Measurements from ENCODE around the gene SCARB1. TPM values are rescaled to one million over a fixed set of nuclear protein-coding genes. Genes with fewer than 3 reads are reported as not detected.

The SCARB1 gene
- total and polyA plus RNA-seq, 9 of the 15 experiments (the other 6 are each of a cell fraction or from before 2014, with no cell fraction given) = 0.56 to 157 (median 52.8) TPM

GRCh38 chr12:124861898-124862676, 1.6 kb downstream of the SCARB1 start:
- Histone ChIP-seq H3K9me3 (replicated peaks; ENCODE audit: control insufficient read depth, insufficient read depth, low read depth, low read length) (no peaks in the 10 kb centered on the region), H3K4me2 (ENCODE audit: insufficient read depth, low read length) (peak overlapping the region; percentile 96), H3K4me3 (peak overlapping the region; percentile 80), H3K79me2 (ENCODE audit: control insufficient read depth, insufficient read depth, low read length) (peaks cover 63% of the 10 kb centered on the region), H2AFZ (ENCODE audit: low read depth, low read length) (no peak overlapping the region), H3K4me1 (replicated peaks in 1 of 2; ENCODE audit: control insufficient read depth in 2 of 2, insufficient read depth in 2 of 2, low read length in 2 of 2) (peaks cover 35 to 48% of the 10 kb centered on the region in 2 experiments), H3K27me3 (ENCODE audit: control insufficient read depth in 2 of 2, insufficient read depth in 2 of 2, low read length in 2 of 2) (no peaks in the 10 kb centered on the region), H3K9me1 (ENCODE audit: control insufficient read depth, insufficient read depth, low read length) (peaks cover 3% of the 10 kb centered on the region), H3K27ac (ENCODE audit: extremely low read depth, low read depth, low read length) (peak overlapping the region; percentile 73; the same call in 2 of the 3 replicates), H3K36me3 (ENCODE audit: control insufficient read depth, insufficient read depth, low read length) (peaks cover 48% of the 10 kb centered on the region), H3K9ac (ENCODE audit: insufficient read depth in 1 of 2, low read depth in 2 of 2, low read length in 2 of 2) (peak overlapping the region; percentile 77 to 98; a peak in 3 of 4 replicates), H4K20me1 (replicated peaks; ENCODE audit: control insufficient read depth, insufficient read depth, low read length) (peaks cover 20% of the 10 kb centered on the region)
- ATAC-seq = no peak
- FAIRE-seq = peak; percentile 6
- WGBS (ENCODE audit: insufficient coverage, low coverage, missing lambda C conversion rate) = 16% methylated on average over 8 of the region's 8 CpGs
- ChIA-PET CTCF (ENCODE audit: low intra/inter-chr PET ratio) (no interaction called here), POLR2A (interaction anchor here (0.6 to 2.5 kb wide), 10 partner anchors 10 to 56 kb away, joined by 3 to 10 read pairs (median 4); partner anchors contain the start of gene UBC)
- intact Hi-C loops (cut with micrococcal nuclease) (loop anchor here (2.0 kb wide), 2 partner anchors 23 to 45 kb away; no protein-coding TSS in a partner anchor), in situ Hi-C loops (cut with MboI) (no loop called here)
- DNase-seq (ENCODE audit: extremely low read depth in 1 of 4, low spot score in 3 of 4) = no peak
- TSS peak; percentile 42 for BruUV-seq (replicated peaks)
- TF ChIP-seq RAD51 (IDR thresholded peaks at IDR 0.05; ENCODE audit: borderline replicate concordance, low read depth) (no peak), SMARCB1 (IDR thresholded peaks at IDR 0.05; ENCODE audit: insufficient read length, low read depth) (no peak), ZNF785 (CRISPR knock-in tag; IDR thresholded peaks at IDR 0.05) (no peak), ETV1 (tag; conservative IDR thresholded peaks at IDR 0.05; ENCODE audit: low read depth) (no peak), SIRT6 (IDR thresholded peaks at IDR 0.05; ENCODE audit: low read depth, low read length) (no peak), TSHZ1 (CRISPR knock-in tag; IDR thresholded peaks at IDR 0.05) (no peak), NONO (IDR thresholded peaks at IDR 0.05; ENCODE audit: low read depth in 2 of 2, low read length in 1 of 2) (no peak), ZNF592 (IDR thresholded peaks at IDR 0.05) (0 out of 2 replicates have a peak, but pooled peaks have one; percentile 5), BHLHE40 (IDR thresholded peaks at IDR 0.05; ENCODE audit: low read length) (no peak), SOX6 (IDR thresholded peaks at IDR 0.05) (no peak), POLR2B (IDR thresholded peaks at IDR 0.05; ENCODE audit: low read depth, partially characterized antibody) (no peak), EZH2 (IDR thresholded peaks at IDR 0.05; ENCODE audit: borderline replicate concordance, low read depth, low read length) (no peak)
